GF-D8 (cell line): ENCODE results near the gene SIM1.

ENCODE experiments used
- DNase-seq: peaks from one replicate; lab custom pipeline; 2025; lab: John Stamatoyannopoulos, UW

The SIM1 gene

DNA sequence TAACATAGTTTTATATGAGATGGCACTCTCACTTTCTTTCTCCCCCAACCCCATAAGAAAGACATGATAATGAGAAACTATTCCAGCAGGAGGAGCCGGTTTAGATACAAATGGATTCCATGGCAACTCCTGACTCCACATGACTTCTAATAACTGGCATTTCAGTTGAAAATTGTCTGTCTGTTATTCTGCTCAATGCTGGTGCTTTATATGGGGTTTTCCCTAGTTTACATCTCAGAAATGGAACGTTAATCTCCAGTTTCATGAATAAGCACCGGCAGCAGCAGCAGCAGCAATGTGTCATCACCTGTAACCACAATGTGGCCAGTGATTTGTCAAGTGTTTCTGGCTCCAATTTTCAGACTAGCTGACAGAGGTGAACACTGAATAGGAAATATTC lies 8.0 kb upstream of the SIM1 start:
- DNase-seq = no peak

DNA sequence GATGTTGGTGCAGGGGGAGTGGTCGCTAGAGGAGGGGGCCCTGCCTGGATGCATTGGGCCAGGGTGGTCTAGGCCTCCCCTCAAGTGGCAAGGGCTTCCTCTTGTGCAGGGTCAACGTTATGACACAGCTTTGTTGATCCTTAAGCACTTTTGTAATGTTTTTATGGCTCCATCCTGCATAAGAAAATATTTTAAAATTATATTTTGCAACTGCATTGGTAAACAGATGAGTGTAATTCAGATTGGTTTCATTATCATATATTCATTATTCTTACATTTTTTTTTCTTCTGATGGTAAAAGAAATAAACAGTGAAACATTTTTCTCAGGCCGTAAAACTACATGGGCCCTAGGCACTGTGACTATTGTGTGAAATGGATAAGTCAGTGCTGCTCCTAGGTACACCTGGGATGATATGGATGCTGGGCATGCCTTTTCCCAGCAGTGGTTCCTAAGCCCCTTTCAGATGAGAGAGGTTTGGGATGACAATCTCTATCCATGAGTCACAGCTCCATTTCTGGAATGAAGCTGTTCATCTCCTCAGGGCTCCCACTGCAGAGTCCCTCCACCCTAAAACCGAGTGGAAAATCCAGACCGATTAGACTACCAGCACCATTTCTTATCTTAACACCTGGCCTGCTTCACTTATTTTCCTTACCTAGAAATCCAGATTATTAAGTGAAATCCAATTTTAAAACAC lies 5.8 kb upstream of the SIM1 start:
- no peak for DNase-seq

DNA sequence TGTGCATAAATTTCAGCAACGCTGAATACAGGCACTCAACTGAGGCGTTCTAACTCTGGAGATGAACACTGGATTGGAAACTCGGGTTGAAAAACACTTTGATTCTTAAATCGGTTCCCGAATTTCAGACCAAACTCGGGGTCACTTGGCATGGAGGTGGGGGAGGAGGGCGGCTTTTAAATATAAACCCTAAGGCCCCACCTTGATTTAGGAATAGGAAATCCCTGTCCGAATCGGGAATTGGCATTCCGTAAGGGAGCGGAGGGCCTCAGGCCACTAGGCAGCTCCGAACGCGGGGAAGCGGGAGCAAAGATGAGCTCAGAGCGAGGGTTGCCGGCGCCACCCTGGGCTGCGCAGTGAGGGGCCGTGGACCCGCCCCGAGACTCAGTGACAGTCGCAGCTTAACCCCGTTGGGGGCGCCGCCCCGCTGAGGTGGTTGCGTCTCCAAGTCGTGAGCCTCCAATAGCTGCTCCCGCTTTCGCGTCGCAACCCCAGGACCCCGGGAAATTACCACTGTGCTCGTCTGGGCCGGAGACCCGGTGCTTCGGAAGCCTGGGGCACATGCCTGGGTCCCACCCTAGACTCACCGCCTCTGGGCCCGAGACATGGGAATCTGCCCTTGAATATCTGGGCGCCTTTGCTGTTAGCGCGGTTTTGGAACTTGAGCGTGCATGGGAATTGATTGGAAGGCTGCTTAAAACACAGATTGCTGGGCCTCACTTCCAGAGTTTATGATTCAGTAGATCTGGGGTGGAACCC lies 4.6 kb upstream of the SIM1 start:
- DNase-seq = no peak

DNA sequence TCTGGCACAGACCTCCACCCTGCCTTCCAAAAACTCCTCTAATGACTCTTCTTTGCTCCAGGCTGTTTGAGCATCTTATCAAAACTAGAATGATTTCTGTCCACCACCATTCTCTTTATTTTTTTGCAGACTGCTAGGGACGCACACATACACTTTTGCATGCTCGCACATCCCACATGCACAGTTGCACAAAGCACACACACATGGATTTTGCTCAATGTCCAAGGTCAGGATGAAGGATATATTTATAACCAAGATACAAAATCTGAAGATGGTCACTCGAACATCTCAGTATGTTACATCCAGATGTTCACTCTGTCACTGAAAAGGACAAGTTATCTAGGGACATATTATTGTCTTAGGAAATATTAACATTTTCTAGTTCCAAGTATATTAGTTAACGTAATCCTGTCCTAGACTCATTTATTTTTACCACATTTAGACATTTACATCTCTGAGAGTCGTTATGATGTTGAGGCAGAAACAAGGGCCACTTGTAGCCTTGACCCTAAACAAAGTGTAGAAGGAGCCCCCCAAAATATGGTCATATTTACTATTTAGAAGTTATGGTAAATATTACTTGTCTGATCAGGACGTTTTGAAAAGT lies 3.4 kb upstream of the SIM1 start:
- no peak for DNase-seq

DNA sequence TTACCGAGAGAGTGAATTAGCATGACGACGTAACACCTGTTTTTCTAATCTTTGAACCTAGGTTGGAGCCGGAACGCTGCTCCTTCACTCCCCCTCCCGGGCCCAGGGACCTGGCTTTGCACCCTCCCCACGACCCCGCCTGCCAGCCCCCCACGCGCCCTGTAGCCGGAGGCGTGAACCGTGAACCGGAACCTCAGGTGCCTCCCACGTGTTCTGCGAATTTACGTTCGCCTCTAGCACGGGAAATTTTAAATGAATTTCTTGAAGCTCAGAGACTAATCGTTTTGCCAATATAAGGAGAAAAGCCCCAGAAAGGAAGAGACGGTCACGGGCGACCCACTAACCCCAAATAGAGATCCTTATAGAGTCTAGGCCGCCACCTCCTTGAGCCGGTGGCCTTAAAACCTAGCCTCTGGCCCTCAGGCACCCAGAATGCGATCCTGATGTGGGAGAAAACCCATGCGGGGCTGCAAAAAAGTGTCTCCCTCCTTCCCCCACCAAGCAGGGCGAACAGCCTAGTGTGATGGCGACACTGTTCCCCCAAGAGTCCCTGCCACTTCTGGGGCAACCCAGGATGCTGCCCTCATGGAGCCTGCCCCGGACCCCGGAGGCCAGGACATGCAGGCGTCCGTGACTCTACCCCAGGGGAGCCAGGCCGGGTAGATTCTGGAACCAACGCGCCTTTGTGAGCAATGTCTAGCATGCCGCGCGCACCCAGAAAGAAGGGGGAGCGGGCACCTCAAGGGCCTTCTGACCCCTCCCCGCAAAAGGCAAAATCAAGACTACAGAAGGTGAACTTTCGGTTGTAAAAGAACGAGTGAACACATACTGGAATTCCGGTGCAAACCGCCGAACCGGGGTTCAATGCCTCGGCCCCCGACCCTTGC lies 2.7 kb upstream of the SIM1 start:
- no peak for DNase-seq

DNA sequence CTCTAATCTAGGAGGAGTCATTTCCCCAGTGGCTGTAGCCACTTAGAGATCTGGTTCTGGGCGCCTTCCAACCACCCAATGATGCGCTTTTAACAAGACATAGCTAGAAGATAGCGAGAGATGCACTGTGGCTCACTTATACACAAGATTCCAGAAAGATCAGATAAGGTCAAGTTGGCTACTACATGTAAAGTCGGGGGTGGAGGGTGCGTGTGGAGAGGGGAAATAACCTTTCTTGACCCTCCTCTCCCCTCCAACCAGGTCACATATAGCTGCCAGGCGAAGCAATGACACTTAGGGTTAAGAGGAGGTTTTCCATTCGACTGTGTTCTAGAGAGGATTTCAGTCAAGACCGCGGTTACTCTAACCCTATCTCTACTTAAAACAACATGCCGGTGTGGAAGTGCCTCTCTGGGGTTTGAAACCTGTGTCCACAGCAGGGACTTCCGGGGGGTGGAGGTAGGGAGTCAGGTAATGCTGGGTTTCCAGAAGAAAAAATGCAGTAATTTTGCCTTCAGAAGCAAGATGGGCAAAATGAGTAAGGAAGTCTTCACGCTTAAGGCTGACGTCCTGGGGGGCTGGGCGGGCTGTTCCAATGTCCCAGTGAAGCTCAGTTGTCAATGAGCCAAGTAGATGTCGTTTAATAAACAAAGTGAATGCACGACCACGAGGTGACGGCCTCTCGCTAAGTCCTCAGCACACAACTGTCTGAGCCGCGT lies 1.8 kb upstream of the SIM1 start:
- no peak for DNase-seq

DNA sequence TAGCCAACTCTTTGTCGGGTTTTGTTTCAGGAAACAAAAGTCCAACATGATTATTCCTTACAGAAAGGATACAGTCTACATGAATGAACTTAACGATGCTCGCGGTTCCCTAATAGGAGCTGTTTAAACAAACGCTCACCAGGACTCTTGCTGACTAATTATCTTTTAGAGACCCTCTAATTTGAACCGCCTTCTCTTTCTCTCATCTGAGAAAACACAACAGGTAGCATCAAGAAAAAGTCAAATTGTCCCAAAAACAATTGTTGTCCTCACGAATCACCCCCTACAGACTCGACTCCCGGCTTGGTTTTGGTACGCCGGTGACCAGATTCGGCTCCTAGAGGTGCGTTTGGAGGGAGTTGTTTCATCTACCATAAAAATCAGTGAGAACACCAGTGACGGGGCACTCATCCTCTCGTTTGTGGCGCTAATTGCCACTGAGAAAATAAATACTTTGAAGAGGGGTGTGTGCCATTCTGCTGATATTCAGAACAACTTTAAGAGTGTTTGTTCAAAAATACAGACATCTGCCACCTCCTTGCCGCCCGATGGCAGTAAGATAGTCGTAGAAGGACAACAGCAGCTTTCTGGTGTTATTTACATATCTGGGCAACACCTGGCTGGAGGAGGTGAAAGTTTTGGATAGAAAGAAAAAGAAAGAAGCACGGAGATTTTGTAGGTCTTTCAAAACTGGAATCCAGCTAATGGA lies 1.1 kb upstream of the SIM1 start:
- DNase-seq = no peak

DNA sequence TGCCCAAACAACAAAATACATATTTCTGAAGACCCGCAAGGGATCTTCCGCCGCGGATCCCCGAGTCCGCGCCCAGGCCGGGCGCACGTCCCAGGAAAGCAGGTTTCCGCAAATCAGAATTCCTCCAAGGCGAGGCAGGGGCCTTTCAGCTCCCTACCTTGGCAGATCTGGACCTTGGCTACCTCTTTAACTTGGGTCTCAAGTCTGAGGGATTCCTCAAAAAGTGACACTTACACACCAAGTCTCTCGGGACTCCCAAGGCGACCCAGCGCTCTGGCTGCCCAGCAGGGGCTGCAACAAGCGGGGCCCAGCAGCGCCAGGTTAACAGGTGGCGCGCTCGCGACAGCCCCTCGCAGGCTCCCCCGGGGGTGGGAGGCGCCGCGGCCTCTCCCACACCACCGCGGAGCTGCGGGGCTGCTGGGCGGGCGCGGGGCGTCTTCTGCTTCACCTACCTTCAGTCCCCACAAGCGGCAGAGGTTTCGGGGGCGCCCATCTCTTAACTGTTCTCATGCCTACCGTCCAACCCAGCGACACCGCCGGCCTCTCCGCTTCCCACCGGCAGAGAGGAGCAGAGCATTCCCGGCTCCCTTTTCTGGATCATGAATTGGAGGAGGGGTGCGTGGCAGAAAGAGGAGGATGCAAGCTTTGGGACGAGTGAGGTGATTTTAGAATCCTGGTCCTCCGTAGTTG lies 414 bp downstream of the SIM1 start:
- no peak for DNase-seq

DNA sequence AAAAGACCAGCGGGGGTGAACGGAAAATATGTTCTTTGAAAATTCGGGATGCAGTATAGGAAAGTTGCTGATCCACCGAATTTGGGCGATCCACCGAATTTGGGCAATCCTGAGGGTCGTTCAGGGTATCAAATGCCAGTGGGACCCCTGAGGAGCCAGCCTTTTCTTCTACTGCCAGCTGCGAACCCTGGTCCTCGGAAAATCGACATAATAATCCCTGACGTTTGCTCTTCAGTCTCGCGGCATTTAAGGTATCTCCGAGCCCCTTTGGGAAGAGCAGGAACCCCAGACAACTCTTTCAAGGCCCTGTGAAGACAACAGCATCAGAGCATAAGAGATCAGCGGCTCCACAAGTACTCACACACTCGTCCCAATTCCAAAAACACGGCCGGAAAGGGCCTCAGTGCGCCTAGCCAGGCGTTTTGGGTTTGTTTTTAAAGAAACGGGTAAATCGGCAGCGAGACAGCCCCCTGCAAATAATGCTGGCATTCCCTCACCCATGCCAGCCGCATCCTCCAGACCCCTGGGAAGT lies 1.0 kb downstream of the SIM1 start:
- no peak for DNase-seq

DNA sequence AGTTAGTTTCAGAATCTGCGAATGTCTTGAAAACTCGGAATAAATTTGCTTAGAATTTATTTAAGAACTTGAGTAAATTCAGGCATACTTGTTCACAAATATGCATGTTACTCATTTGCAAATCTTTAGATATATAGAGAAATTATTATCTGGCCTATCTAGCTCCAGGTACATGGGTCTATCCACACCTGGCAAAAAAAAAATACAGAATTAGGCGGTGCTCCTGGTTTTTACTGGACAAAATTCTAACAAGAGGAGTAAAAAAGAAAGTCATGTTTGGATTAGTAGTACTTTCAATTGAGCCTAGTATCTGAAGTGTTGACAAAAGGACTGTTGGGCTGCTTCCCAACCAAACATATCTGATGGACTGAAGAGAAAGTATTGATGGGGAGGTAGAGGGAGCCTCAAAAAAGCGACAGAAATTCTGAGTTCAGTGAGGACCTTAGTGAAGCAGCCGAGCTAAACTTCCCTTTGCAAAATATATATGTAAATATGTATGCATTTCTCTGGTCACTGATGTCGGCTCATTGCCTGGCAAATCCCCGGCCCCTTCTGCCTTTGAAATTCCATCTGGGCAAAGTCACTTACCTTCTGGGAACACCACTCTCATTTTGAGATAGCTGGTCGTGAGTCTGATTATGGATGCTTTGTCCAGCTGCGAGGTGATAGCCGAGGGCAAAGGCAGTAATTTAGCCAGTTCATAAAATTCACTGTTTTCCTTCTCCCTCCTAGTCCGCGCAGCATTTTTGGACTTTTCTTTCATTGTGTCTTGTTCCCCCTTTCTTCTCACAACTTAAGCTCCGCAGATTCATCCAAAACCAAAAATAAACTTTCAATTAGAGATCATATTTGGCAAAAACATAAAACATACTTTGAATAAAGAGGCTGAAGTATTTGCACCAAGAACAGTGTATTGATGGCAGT lies 1.8 kb downstream of the SIM1 start:
- DNase-seq = no peak

DNA sequence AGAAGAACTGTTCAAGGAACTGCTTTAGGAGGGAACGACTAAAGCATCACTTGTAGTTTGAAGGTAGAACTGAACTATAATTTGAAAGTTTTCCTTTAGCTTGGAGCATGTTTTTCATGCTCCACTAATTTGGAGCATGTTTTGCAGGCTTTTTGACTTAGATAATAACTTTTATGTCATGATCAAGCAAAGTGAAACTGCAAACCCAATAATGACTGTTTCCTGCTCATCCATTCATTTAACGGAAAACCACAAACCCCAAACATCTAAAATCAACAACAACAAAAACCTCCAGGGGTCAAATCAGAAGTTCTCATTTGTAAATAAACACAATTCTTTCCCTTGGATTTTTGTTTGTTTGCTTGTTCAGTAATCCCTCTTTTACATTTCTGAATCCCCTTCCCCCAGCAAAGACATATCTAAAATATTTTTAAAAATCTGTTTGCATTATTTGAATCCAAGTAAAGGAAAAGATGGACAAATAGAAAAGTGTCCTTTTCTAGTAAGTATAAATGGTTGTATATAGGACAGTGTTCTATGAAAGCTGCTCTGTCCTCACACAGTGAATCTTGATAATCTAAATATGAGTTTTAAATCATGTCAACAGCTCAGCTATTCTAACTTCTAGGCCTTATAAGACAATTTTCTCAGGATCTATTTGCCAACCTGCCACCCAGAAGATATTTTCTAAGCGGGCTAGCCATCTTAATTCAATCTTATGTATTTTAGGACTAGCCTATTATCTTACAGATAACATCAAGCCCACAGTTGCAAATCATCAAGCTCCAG lies 2.6 kb downstream of the SIM1 start:
- DNase-seq = no peak

DNA sequence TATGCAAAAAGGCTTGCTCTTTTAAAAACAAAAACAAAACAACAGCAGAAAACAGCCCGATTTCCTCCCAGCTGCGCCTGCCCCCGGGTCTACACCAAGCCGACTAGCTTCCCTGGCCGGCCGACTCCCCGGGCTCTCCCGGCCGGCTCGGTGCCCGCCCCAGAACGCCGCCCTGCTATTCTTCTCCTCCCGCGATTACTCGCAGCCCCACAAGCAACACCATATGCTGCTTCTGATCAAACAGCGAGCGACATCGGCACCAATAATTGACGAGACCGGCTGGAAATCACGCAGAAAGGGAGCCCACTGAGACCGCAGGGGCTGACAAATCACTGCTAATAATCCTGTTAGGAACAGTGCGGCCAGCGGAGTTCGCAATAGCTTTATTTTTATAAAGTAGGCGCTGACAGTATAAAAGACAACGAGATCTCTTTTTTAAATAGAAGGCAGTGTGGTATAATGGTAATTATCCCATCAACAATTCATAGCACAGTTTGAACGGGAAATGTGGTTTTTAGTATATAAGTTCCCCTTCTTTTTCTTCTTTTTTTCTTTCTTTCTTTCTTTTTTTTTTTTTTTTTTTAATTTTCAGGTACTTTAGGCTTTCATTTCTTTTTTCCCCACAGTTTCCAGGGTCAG lies 3.3 kb downstream of the SIM1 start:
- no peak for DNase-seq

DNA sequence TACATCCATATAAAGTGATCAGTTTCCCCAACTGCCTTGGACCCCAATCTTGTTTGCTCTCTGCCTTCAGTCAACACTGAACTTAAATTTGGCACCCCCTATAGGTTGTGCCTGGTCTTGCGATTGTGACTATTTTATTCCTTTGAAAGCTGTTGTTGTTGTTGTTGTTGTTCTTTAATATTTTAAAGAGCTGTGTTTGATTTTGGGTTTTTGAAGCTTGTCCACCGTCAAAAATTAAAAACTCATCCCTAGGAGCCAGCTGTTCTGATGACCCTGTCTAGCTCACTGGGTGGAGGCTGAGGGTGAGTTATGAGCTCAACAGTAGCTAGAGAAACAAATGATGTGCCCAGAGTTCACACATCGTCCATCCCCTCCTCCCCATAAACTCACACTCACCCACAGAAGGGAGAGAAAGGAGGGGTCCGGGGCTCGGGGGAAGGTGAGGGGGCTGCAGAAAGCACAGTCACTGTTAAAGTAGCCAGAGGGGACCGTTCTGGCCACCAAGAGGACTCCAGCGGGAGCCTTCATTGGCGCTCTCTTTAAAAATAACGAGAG lies 4.0 kb downstream of the SIM1 start:
- DNase-seq = no peak

DNA sequence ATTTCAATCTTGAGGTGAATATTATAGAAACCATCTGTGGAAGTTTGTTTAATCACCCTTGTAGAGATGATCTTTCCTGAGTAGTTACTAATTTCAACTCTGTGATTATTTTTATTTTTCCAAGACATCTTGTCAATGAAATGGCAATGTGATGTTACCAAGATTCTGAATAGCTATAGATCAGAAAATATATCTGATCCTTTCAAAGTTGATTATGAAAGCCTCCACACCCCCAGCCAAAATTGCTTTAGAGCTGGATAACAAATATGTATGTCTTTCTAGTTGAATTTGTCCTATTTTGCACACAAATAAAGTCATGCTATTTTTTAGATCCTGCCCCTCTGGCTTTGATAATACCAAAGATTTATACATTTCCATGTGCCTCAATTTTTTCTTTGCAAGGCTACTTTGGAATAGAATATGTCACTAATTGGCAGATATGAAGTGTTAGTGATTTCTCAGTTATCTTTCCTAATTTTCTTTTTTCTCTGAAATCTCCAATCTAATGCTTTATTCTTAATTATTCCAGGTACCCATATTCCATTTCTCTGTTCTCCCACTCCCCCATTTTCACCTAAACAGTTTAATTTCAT lies 5.0 kb downstream of the SIM1 start:
- DNase-seq = no peak

DNA sequence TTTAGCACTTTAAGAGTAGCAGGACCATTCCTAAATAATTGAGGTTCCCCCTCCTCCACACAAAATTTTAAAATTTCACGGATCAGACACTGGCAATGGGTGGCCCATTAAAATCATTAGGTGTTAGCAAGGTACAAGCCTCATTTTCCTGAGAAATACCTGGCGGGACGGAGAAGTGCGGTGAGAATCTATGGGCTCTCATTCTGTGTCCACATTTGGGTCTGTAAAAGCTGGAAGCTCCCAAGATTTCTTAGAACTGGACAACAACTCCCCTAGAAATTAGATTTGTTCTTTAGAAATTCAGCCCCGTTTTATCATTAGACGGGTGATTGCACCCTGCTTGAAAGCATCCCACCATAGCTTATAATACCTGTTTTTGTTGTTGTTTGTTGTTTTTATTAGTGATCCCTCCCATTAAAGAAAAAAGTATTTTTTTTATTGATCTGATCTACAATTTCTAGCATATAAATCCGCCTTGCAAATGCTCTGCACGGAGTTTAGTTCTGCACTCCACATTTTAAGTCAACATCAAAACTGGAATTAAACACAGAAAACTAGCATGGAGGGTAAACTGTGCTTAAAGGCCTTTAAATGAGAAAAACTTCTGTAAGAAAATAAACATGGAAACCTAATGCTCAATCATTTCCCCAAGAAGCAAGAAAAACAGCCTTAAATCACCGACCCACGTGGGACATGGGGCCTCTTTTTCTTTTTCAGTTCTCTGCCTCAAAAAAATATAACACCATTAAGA lies 5.7 kb downstream of the SIM1 start:
- no peak for DNase-seq

DNA sequence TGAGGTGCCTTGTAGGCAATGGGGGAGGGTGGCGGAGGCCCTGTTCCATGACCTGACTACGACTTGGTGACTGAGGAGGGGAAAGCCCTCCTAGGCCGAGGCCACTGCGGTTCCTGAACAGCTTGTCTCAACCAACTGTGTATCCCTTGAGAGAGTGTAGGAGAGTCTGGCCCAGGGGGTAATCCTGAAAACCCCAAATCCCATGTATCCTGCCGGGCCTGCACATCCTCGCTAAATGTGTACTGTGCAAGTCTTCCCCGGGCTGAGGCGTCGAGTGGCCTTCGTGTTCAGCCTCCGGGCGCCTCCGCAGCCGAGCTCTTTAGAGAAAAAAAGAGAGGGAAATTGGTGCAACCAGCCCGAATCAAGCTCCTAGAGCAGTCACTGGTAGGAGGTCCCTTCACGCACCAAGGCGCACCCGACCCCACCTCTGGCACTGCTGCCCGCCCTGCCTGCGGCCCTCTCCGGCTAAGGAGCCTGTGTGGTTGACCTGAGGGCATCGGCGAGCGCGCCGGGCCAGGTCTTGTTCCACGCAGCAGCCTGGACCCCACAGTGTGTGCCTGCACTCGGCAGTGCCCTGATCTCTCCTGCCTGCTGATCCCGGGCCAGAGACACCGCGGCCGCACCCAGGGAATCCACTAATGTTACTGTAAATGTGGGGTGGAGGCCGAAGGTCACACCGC lies 7.3 kb downstream of the SIM1 start:
- DNase-seq = no peak
